Measurements from ENCODE around the gene RNF212B.
"Not testable (repeated sequence)": the region's sequence is repeated elsewhere in the genome, so short reads cannot be mapped to it uniquely, and the experiment has no call there.

Gene RNF212B, protein sequence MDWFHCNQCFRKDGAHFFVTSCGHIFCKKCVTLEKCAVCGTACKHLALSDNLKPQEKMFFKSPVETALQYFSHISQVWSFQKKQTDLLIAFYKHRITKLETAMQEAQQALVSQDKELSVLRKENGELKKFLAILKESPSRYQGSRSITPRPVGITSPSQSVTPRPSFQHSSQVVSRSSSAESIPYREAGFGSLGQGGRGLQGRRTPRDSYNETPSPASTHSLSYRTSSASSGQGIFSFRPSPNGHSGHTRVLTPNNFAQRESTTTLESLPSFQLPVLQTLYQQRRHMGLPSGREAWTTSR

DNA sequence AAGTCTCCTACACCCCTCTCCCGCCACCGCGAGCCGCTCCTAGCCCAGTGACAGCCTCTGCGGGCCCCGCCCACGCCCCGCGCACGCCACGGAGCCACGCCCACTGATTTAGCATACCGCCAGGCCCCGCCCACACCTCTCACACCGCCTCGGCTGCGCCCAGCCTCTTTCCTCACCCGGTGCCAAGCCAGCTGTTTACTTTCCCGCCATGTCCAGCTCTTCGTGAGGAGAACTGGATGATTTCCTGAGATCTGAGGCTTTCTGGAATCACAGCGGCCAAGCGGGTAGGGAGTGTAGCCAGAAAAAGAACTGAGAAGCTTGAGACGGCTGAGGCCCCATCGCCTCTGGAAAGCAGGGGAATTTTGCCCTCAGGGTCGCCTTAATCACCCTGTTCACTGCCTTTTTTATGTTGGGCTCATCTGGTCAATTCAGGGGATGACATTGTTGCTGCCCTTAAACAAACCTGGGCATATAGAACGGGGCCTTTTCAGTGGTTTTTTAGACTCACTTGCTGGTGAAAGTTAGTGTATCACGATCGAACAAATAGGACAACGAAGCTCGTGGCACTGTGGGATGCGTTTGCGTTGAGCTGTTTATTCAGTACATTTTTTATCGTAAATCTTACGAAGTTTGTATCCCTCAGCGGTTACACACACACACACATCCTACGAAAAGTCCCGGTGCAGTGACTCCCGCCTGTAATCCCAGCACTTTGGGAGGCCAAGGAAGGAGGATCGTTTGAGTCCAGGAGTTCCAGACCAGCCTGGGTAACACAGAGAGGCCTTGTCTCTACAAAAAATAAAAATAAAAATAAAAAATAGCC, at the start of gene RNF212B:
TSS of gene RNF212B (plus strand) at position 165 of the 823 bp plus-strand sequence. CDS start 2,410 bp downstream, outside the sequence.
- DNase-seq (ENCODE audit: low read depth) = peak; percentile 81

DNA sequence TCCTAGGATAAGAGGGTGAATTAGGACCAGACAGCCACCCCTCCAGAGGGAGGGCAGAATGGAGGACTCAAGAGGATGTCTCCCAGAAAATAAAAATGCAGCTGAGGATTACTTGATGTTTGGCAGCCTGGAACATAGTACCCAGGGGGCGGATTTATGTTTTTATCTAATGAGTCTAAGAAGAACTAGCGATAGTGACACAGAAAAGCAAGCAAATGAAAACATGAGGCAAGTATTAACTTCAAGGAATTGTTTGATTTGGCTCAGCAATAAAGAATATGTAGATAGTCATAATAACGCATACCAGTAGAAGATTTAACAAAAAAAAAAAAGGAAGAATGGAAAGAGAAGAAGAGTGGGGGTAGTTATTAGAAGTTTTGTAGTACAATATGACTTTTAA, 44.3 kb upstream of the RNF212B start:
- no peak for DNase-seq (ENCODE audit: low read depth)

DNA sequence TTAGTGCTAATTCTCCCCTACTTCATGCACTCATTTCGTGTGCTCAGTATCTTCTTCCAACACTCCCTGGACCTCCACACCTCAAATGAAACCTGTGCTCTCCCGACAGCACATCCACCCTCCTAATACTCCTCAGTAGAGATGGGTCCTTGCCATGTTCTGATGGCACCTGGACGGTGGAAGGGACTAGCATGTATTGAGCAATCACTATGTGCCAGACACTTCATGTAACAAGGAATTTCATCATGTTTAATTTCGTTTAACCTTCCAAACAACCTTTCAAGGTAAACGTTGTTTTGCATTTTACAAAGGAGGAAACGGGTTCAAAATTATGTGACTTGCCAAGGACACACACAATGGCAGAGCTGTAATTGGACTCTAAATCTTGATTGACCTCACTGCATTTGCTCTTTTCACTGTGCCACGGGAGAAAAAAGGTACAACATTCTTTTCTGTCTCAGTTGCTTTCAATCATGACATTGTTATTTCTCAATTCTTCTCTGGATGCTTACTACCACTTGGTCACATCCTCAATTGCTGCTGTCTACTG, 42.1 kb upstream of the RNF212B start:
- no peak for DNase-seq (ENCODE audit: low read depth)

DNA sequence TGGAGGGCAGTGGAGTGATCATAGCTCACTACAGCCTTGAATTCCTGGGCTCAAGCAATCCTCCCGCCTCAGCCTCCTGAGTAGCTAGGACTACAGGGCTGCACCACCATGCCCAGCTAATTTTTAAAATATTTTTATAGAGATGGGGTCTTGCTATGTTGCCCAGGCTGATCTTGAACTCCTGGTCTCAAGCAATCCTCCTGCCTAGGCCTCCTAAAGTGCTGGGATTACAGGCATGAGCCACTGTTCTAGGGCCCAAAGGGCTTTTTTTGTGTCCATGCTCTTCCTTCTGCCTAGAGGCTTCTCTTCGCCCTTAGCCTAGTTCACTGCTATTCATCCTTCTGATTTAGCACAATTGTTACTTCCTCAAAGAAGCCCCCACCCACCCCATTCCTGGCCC, 41.2 kb upstream of the RNF212B start:
- not testable (repeated sequence) for DNase-seq (ENCODE audit: low read depth)

DNA sequence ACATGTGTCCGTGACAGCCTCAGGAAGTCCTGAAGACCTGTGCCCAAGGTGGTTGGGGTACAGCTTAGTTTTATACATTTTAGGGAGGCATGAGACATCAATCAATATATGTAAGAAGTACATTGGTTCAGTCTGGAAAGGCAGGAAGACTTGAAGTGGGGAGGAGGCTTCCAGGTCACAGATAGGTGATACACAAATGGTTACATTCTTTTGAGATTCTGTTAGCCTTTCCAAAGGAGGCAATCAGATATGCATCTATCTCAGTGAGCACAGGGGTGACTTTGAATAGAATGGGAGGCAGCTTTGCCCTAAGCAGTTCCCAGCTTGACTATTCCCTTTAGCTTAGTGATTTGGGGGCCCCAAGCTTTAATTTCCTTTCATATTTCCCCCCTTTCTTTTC, 38.6 kb upstream of the RNF212B start:
- DNase-seq (ENCODE audit: low read depth) = not testable (repeated sequence)

DNA sequence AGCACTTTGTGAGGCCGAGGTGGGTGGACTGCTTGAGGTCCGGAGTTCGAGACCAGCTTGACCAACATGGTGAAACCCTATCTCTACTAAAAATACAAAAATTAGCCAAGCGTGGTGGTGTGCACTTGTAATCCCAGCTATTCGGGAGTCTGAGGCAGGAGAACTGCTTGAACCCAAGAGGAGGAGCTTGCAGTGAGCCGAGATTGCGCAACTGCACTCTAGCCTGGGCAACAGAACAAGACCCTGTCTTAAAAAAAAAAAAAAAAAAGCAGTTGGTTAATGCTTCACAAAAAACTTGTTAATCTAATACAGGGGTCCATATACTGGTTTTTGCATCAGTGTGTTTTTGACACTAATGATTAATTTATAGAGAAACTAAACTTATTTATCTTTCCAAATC, 35.7 kb upstream of the RNF212B start:
- DNase-seq (ENCODE audit: low read depth) = no peak

DNA sequence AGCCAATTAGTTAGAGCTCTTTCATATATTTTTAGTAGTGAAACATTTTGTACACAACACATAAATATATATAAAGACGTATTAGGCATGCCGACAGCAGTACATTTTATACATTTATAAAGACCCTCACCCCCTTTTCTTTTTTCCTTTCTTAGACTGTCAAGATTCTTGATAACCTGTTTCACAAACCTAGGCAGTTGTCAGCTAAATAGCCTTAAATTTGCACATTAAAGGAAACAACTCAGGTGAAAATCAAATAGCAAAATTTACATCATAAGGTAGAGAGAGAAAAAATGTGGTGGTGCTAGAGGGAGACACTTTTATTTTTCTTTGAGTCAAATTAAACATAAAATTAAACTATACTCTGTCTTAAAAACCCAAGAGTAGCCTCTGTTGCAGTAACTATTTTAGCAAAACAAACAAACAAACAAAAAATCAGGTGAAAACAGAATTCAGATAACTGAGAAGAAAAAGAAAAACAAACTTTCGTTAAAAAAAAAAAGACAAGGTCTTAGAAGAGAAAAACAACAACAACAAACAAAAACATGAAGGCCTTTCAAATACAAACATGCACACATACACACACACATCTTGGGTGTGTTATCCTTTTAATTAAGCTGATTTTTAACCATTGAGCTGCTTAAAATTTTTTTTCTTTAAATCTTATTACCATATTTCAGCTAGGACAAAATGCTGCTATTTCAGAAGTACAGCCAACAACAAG, 31.2 kb upstream of the RNF212B start:
- DNase-seq (ENCODE audit: low read depth) = no peak

DNA sequence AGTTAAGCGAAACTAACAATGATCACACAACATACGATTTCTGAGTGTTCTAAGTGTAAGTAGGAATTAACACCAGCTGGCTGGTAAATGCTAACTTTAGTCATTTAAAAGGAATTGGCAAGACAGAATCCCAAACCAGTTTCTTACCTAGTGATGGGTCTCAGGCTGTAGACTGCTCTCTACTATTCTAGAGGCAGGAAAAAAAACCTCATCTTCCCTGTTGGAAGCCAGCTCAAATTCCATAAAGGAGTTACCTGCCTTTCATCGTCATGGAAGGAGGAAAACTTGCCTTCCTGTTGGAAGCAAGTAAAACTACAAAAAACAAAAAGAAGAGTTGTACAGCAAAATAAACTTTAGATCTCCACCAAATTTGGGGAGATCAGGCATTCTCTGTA, 30.6 kb upstream of the RNF212B start:
- DNase-seq (ENCODE audit: low read depth) = no peak

DNA sequence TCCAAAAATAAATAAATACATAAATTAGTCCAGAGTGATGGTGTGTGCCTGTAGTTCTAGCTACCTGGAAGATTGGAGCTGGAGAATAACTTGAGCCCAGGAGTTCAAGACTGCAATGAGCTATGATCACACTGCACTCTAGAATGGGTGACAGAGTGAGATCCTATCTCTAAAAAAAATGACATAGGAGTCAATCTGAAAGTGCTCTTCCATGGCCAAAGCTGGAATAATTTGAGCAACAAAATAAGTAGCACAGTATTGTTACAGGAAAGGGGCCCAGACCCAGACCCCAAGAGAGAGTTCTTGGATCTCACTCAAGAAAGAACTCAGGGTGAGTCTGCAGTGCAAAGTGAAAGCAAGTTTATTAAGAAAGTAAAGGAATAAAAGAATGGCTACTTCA, 29.4 kb upstream of the RNF212B start:
- DNase-seq (ENCODE audit: low read depth) = no peak

DNA sequence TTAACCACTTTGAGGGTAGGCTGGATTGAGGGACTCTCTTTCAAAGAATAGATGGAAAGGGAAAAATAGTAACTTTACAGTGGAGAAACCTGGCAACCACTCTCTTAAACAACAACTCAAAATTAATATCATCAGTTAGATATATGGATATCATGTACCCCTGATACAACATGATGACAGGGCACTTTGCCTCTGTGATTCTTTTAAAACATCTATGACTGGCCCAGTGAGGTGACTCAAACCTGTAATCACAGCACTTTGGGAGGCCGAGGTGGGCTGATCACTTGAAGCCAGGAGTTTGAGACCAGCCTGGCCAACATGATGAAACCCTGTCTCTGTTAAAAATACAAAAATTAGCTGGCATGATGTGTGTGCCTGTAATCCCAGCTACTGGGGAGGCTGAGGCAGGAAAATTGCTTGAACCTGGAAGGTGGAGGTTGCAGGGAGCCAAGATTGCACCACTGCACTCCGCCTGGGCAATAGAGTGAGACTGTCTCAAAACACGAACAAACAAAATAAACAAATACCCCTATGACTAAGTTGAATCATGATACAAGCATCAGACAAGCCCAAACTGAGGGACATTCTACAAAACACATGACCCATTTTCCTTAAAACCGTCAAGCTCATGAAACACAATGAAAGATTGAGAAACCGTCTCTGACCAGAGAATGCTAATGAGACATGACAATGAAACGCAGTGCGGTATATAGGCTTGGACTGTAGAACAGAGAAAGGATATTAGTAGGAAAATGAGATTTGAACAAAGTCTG, 27.9 kb upstream of the RNF212B start:
- DNase-seq (ENCODE audit: low read depth) = no peak

DNA sequence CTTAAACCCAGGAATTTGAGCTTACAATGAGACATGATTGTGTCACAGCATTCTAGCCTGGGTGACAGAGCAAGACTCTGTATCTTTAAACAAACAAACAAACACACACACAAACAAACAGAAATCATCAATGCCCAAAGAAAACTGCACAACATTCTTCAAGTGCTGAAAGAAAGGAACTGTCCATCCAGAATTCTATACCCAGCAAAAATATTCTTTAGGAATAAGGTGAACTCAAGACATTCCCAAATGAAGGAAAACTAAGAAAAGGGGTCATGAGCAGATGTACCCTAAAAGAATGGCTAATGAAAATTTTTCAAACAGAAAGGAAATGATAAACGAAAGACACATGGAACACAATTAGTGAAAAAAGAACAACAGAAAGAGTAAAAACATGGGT, 22.3 kb upstream of the RNF212B start:
- DNase-seq (ENCODE audit: low read depth) = no peak

DNA sequence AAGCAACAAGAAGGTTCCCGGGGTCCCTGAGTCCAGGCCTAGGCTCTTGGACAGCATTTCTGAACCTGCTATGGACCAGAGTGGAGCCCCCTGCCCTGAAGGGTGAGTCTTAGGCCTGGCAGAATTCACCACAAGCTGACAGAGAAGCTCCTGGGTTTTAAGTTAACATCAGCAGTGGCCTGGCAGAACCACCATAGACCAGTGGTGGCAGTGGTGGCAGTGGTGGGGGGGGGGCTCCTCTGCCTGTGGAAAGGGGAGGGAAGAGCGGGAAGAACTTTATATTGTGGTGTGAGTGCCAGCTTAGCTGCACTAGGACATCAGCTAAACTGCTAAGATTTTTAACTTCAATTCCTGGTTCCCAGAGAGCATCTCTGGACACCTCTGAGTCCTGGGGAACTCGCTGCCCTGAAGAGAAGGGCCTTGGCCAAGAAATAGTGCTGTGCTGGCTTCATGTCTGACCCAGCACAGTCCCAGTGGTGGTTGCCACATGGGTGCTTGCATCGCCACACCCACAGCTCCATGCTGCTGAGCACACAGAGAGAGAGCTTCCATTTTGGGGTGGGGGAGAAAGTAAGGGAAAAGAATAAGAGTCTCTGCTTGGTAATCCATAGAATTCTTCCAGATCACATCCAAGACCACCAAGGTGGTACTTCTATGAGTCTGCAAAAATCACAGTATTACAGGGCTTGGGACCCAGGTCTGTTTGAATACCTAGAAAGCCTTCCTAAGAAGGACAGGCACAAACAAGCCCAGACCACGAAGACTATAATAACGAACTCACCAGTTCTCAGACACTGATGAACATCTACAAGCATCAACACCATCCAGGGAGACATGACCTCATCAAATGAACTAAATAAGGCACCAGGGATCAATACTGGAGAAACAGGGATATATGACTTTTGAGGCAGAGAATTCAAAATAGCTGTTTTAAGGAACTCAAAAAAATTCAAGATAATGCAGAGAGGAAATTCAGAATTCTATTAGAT, 20.4 kb upstream of the RNF212B start:
- DNase-seq (ENCODE audit: low read depth) = no peak

DNA sequence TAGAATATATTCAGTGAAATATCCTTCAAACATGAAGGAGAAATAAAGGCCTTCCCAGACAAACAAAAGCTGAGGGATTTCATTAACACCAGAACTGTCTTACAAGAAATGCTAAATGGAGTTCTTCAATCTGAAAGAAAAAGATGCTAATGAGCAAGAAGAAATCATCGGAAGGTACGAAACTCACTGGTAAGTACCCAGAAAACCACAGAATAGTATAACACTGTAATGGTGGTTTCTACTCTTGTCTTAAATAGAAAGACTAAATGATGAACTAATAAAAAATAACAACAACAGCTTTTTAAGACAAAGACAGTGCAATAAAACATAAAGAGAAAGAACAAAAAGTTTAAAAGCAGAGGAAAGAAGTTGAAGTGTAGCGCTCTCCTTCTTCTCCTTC, 18.7 kb upstream of the RNF212B start:
- no peak for DNase-seq (ENCODE audit: low read depth)

DNA sequence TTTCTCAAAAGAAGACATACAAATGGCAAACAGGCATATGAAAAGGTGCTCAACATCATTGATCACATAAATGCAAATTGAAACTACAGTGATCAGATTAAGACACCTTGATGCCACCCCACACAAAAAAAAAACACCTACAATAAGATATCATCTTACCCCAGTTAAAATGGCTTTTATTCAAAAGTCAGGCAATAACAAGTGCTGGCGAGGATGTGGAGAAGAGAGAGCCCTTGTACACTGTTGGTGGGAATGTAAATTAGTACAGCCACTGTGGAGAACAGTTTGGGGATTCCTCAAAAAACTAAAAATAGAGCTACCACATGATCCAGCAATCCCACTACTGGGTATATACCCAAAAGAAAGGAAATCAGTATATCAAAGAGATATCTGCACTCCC, 12.8 kb upstream of the RNF212B start:
- not testable (repeated sequence) for DNase-seq (ENCODE audit: low read depth)

DNA sequence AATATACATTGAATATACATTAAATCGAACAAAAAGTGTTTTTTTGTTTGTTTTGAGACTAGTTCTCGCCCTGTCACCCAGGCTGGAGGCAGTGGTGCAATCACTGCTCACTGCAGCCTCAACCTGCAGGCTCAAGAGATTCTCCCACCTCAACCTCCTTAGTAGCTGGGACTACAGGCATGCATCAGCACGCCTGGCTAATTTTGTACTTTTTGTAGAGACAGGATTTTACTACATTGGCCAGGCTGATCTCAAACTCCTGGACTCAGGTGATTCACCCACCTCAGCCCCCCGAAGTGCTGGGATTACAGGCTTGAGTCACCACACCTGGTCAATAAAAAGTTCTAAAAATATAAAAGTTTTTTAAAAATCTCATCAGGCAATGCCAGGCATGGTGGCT, 10.2 kb upstream of the RNF212B start:
- DNase-seq (ENCODE audit: low read depth) = no peak

DNA sequence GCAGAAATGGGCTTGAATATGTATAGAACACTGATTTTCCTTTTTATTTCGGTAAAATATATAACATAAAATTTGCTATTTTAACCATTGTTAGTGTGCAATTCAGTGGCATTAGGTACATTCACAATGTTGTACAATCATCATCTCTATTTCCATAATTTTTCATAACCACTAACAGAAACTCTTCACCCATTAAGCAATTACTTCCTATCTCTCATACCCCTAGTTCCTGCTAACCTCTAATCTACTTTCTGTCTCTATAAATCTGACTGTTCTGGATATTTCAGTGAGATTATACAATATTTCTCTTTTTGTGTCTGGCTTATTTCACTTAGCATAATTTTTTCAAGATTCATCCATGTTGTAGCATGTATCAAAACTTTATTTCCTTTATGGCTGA, 8.9 kb upstream of the RNF212B start:
- DNase-seq (ENCODE audit: low read depth) = no peak

DNA sequence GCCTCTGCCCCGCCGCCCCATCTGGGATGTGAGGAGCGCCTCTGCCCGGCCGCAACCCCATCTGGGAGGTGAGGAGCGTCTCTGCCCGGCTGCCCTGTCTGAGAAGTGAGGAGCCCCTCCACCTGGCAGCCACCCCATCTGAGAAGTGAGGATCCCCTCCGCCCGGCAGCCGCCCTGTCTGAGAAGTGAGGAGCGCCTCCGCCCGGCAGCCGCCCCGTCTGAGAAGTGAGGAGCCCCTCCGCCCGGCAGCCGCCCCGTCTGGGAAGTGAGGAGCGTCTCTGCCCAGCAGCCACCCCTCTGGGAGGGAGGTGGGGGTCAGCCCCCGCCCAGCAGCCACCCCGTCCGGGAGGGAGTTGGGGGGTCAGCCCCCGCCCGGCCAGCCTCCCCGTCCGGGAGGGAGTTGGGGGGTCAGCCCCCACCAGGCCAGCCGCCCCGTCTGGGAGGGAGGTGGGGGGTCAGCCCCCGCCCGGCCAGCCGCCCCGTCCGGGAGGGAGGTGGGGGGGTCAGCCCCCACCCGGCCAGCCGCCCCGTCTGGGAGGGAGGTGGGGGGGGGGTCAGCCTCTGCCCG, 5.4 kb upstream of the RNF212B start:
- not testable (repeated sequence) for DNase-seq (ENCODE audit: low read depth)

DNA sequence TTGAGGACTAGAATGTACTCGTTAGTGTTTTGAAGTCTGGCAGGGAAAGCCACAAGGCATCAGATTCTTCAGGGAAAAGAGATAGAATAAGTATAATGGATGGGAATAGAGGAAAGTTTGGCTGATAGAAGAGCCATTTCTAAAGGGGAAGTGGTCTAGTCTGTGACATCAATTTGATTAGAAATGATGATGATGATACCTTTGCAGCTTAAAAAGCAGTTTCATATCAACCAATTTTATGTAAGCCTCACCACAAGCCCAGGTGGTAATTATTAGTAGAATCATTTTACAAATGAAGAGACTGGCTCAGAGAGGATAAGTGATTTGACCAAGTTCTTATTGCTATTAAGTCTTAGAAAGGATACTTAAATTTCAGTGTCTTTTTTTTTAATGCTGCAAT, 2.9 kb downstream of the RNF212B start:
- no peak for DNase-seq (ENCODE audit: low read depth)

DNA sequence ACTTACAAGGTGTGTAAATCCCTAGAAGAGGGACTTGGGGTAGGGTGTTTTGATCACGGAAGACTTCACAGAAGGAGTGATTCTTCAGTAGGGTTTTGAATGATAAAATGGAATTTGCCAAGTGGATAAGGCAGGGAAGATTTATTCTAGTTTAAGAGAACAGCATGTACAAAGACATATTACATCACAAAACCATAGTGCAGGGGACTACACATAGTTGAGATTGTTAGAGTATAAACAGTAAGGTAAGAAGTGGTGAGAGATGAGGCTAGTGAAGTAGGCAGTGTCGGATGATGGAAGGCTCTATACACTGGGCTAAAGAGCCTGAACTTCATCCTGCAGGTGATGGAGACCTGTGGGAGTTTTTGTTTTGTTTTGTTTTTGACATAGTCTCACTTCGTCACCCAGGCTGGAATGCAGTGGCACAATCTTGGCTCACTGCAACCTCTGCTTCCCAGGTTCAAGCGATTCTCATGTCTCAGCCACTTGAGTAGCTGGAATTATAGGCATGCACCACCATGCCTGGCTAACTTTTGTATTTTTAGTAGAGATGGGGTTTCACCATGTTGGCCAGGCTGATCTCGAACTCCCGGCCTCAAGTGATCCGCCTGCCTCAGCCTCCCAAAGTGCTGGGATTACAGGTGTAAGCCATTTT, 3.5 kb downstream of the RNF212B start:
- DNase-seq (ENCODE audit: low read depth) = not testable (repeated sequence)

DNA sequence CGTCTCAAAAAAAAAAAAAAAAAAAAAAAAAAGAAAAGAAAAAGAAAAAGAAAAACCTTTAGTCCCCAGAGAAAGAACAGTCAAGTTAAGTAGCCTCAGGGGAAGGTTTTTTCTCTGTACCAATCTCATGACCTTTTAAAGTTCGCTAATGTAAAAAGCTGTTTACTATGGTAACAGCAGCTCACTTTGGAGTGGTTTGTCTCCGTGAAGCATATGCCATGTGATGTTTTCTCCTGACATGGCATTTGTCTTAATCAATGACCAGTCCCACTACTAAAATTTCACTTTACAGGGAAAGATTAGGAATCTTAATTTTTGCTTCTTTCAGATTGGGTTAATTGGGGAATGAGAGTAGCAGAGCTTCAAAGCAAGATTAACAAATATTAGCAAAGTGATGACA, 4.3 kb downstream of the RNF212B start:
- no peak for DNase-seq (ENCODE audit: low read depth)
